Peyer's patch (tissue), 4 donors: ENCODE data around the gene CDKL4. TPM values are rescaled to one million over a fixed set of nuclear protein-coding genes. Genes with fewer than 3 reads are reported as not detected.

Experiments
- DNase-seq, 3 donors: peaks; one replicate each; pipeline ENCODE4 v3.0.0-alpha.2; 2017 to 2019
- H3K27ac ChIP-seq, 4 donors: fragments of 200-600 bp; sonication (generic); one replicate each; pipeline ENCODE4 v1.5.1; 2016 to 2019
- H3K27me3 ChIP-seq, 2 donors: fragments of 200-600 bp; sonication (generic); one replicate each; pipeline ENCODE4 v1.5.1; 2019
- H3K36me3 ChIP-seq, 3 donors: fragments of 200-600 bp; sonication (generic); one replicate each; pipeline ENCODE4 v1.5.1; 2016 to 2019
- H3K4me1 ChIP-seq, 4 donors: fragments of 200-600 bp; sonication (generic); one replicate each; pipeline ENCODE4 v1.5.1; 2016 to 2019
- H3K4me3 ChIP-seq, 4 donors: fragments of 200-600 bp; sonication (generic); 1 replicate in 3 of 4; 2 replicates in 1 of 4; pipeline ENCODE4 v1.5.1; 2016 to 2019; ENCODE audit warnings: mild to moderate bottlenecking in 1 of 4
- H3K9me3 ChIP-seq, 4 donors: fragments of 200-600 bp; sonication (generic); one replicate each; pipeline ENCODE4 v1.5.1; 2016 to 2019; ENCODE audit warnings: mild to moderate bottlenecking in 1 of 4
- CTCF ChIP-seq, 6 experiments: fragments of 450-650 bp in 4 of 6; fragments of 200-600 bp in 2 of 6; sonication (generic) in 1 of 6; IDR thresholded peaks; one replicate each; pipeline ENCODE4 v1.5.1; 2017 to 2019; ENCODE audit warnings: antibody characterized with exemption in 6 of 6, mild to moderate bottlenecking in 3 of 6, moderate library complexity in 1 of 6
- POLR2A ChIP-seq, 2 donors: fragments of 450-650 bp; IDR thresholded peaks; one replicate each; pipeline ENCODE4 v1.5.1; 2017; ENCODE audit warnings: antibody characterized with exemption in 2 of 2, mild to moderate bottlenecking in 2 of 2, moderate library complexity in 2 of 2
- total RNA-seq, 4 donors: library from RNA; depleted of rRNA; stranded (reverse); fragments of >200 nt; gene quantifications; one replicate each; pipeline ENCODE4 v1.1.0, GENCODE V29; 2016

Gene CDKL4
- total RNA-seq, 4 donors from 2014 or later: 0.70 to 4.1 (median 0.80) TPM; not detected in 1

- Histone ChIP-seq H3K27ac (no peak overlapping the region), H3K27me3 (no peaks in the 10 kb centered on the region), H3K9me3 (no peaks in the 10 kb centered on the region), H3K36me3 (no peaks in the 10 kb centered on the region), H3K4me3 (no peak overlapping the region), H3K4me1 (no peaks in the 10 kb centered on the region)
- no peak for TF ChIP-seq POLR2A (IDR thresholded peaks at IDR 0.05)
- TF ChIP-seq CTCF (IDR thresholded peaks at IDR 0.05): no peak
- no peak for DNase-seq
Observed at GRCh38 chr2:39188960-39189494, 54.7 kb downstream of the CDKL4 start.

- no peak for DNase-seq
- Histone ChIP-seq H3K27me3 (no peaks in the 10 kb centered on the region), H3K36me3 (no peaks in the 10 kb centered on the region), H3K4me3 (no peak overlapping the region), H3K27ac (no peak overlapping the region), H3K9me3 (no peaks in the 10 kb centered on the region), H3K4me1 (no peaks in the 10 kb centered on the region)
- TF ChIP-seq POLR2A (IDR thresholded peaks at IDR 0.05) (no peak), CTCF (IDR thresholded peaks at IDR 0.05) (no peak)
Observed at GRCh38 chr2:39183673-39184072, 60.1 kb downstream of the CDKL4 start.

- no peak for DNase-seq
- Histone ChIP-seq H3K4me3 (no peak overlapping the region), H3K36me3 (no peaks in the 10 kb centered on the region), H3K27ac (no peak overlapping the region), H3K4me1 (no peaks in the 10 kb centered on the region), H3K27me3 (no peaks in the 10 kb centered on the region), H3K9me3 (no peaks in the 10 kb centered on the region)
- TF ChIP-seq POLR2A (IDR thresholded peaks at IDR 0.05) (no peak), CTCF (IDR thresholded peaks at IDR 0.05) (no peak)
Observed at GRCh38 chr2:39181297-39181696, 62.5 kb downstream of the CDKL4 start.

- DNase-seq: no peak
- no peak overlapping the region for H3K4me3 ChIP-seq
- H3K27ac ChIP-seq: no peak overlapping the region
- H3K27me3 ChIP-seq: no peaks in the 10 kb centered on the region
- H3K36me3 ChIP-seq: no peaks in the 10 kb centered on the region
- H3K4me1 ChIP-seq: no peaks in the 10 kb centered on the region
- TF ChIP-seq POLR2A (IDR thresholded peaks at IDR 0.05) (no peak), CTCF (IDR thresholded peaks at IDR 0.05) (no peak)
- no peaks in the 10 kb centered on the region for H3K9me3 ChIP-seq
Observed at GRCh38 chr2:39179974-39180960, 63.5 kb downstream of the CDKL4 start.

GRCh38 chr2:39178756-39179155 is 65.0 kb downstream of the CDKL4 start:
- Histone ChIP-seq H3K4me1 (no peaks in the 10 kb centered on the region), H3K9me3 (no peaks in the 10 kb centered on the region), H3K27me3 (no peaks in the 10 kb centered on the region), H3K4me3 (no peak overlapping the region), H3K27ac (no peak overlapping the region), H3K36me3 (no peaks in the 10 kb centered on the region)
- TF ChIP-seq CTCF (IDR thresholded peaks at IDR 0.05): no peak
- TF ChIP-seq POLR2A (IDR thresholded peaks at IDR 0.05): no peak
- no peak for DNase-seq
